HUES64 (cell line): ENCODE data around the gene MSTO1. TPM values are rescaled to one million over a fixed set of nuclear protein-coding genes. Genes with fewer than 3 reads are reported as not detected.
"Not testable (repeated sequence)": the region's sequence is repeated elsewhere in the genome, so short reads cannot be mapped to it uniquely, and the experiment has no call there.

ENCODE experiments used
- H3K27ac ChIP-seq: 2 replicates; pipeline ENCODE4 v1.7.0; 2013; ENCODE audit warnings: low read depth, low read length, inconsistent platforms
- H3K27me3 ChIP-seq: 2 replicates; pipeline ENCODE4 v1.6.1; 2013; ENCODE audit warnings: mild to moderate bottlenecking, low read length; ENCODE audit not compliant: insufficient read depth
- H3K36me3 ChIP-seq: 2 replicates; pipeline ENCODE4 v1.6.1; 2013; ENCODE audit warnings: mild to moderate bottlenecking, low read length; ENCODE audit not compliant: insufficient read depth
- H3K4me1 ChIP-seq: 2 replicates; pipeline ENCODE4 v1.6.1; 2013; ENCODE audit warnings: mild to moderate bottlenecking, low read length, moderate library complexity; ENCODE audit not compliant: insufficient read depth
- H3K4me3 ChIP-seq: 2 replicates; pipeline ENCODE4 v1.5.1; 2013; ENCODE audit warnings: mild to moderate bottlenecking, low read length, moderate library complexity
- H3K9ac ChIP-seq: 2 replicates; pipeline ENCODE4 v1.6.1; 2013; ENCODE audit warnings: mild to moderate bottlenecking, low read depth, low read length
- H3K9me3 ChIP-seq: 2 replicates; pipeline ENCODE4 v1.6.1; 2013; ENCODE audit warnings: low read depth, low read length; ENCODE audit not compliant: insufficient read depth
- WGBS: fragments of 150-250, 120-280 bp; methylation state at CpG from one replicate; pipeline ENCODE4 v1.1.7; 2013; ENCODE audit warnings: missing lambda C conversion rate; 5-methylcytosine and 5-hydroxymethylcytosine counted together
- polyA plus RNA-seq, 2 experiments: library from polyadenylated mRNA; stranded (reverse); fragments of 50-300 nt; gene quantifications; one replicate each; pipeline ENCODE4 v1.2.3, GENCODE V29; 2013

The MSTO1 gene
- polyA plus RNA-seq (2013, experiment 1 of 2) = 36.2 TPM
- polyA plus RNA-seq (2013, experiment 2 of 2) = 33.7 TPM

DNA sequence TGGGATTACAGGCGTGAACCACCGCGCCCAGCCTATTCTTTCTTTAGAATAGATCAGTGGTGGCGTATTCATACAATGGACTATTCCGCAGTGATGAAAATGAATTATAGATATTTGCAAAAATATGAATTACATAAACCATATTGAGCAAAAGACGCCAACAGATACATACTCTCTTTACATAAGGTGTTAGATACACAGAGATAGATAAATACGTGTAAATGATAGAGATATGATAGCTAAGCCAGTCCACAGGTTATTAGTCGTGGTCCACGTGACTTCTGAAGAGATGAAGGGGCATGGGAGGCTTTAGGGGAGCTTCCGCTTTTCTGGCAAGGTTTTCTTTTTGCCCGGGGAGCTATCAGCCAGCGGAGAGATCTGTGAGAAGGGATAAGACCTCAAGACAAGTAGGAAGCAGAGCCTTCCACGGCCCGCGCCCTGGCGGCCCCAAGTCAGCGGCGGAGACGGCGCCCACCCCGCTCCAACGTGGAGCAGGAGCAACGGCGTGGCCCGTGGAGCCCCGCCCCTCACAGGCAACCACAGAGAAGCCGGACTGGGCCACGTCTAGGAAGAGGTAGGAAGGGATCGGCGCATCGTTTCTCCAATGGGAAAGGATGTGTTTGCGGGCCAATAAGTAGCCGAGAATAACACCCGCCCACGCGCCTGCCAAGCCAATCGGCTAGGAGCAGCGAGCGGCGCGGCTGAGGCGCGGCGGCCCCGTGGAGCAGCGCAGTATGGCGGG lies at the start of gene MSTO1:
TSS of gene MSTO1 (plus strand) at position 704 of the 742 bp plus-strand sequence. CDS start at position 735, 31 bp downstream.
- Histone ChIP-seq H3K4me3 (peak within 1 kb of the TSS; percentile 62), H3K36me3 (peaks cover 18% of the 10 kb centered on the region), H3K27ac (peak within 1 kb of the TSS; percentile 39), H3K9me3 (no peaks in the 10 kb centered on the region), H3K9ac (peak within 1 kb of the TSS; percentile 74), H3K27me3 (no peaks in the 10 kb centered on the region), H3K4me1 (no peaks in the 10 kb centered on the region)
- 9% methylated on average over 34 of the region's 47 CpGs for WGBS

DNA sequence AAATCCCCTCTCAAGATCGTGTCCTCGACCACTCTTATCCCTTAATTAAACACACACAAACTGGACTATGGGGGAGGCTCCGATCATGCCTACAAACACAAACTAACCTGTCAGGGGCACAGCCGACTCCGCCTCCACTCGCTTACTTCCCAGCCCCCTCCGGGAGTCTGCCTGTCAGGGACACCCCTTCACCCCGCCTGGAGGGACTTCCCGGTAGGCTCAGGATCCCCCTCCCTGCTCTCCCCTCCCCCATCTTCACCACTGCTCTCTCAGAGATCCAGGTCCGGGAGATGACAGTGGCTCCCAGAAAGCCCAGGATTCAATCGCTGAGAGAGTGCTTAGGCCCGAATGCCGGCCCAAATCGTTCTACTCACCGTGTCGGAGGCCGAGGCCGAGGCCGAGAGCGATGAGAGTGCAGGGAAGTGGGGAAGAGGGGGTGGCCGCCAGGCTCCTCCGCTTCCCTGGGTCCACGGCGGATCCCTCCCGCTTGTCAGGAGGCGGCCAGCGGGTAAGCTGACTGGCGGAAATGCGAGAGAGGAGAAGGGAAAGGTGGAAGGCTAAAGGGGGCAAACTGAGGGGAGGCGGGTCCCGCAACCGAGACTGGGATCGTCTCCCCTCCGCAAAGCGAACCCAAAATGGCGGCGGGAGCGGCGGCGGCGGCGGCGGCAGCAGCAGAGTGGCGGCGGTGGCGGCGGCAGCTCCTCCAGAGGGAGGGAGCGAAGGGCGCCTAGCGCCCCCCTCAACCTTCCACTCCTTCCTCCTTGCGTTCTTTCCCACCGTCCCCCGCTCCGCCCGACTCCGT lies 48.0 kb upstream of the MSTO1 start:
- H3K4me1 ChIP-seq, H3K9me3 ChIP-seq, H3K27me3 ChIP-seq: not testable (repeated sequence)
- under 1% methylated on average over 49 of the region's 56 CpGs for WGBS
- Histone ChIP-seq H3K36me3 (peaks cover 11% of the 10 kb centered on the region), H3K9ac (peak overlapping the region; percentile 94), H3K4me3 (peak overlapping the region; percentile 94), H3K27ac (peak overlapping the region; percentile 100)

- Histone ChIP-seq H3K36me3 (peaks cover 11% of the 10 kb centered on the region), H3K9ac (peak within 1 kb of the TSS; percentile 99), H3K27me3 (no peaks in the 10 kb centered on the region), H3K27ac (peak within 1 kb of the TSS; percentile 100), H3K4me1 (0 out of 2 replicates have a peak, but pooled peaks cover 7% of the 10 kb centered on the region), H3K9me3 (no peaks in the 10 kb centered on the region), H3K4me3 (peak within 1 kb of the TSS; percentile 94)
- under 1% methylated on average over 77 of the region's 87 CpGs for WGBS
These were observed 47.2 kb upstream of the MSTO1 start, which contains the start of gene ASH1L for GRCh38 chr1:155562581-155563376. ASH1L (minus strand) TSS chr1:155562803; CDS start chr1:155521519, 41,284 bp downstream.

DNA sequence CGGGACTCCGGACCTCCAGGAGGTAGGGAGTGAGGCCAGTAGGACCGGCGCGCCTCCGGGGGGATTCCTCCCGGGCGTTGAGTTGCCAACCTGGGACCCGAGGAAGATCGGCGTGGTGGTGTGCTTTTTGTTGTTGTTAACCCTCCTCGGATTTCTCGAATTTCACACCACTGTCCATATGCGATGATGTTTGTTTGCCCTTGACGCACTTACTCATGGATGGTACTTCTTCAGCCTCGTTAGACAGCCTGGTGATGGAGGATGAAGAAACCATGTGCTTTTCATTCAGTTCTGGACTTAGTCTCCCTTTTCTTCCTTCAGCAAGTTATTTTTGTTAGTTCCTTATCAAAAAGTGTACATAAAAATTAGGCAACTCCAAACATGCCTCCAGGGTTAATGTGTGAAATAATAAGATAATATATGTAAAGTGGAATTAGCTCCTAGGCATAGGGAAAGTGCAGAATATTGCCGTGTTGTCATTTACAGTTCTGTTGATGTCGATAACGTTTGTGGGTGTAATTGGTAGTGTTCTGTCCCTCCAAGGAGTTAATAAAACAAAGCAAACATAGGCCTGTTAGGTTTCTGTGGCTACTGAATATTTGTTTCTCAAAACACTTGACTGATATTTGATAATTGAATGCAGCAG lies 46.5 kb upstream of the MSTO1 start:
- H3K27ac ChIP-seq = peak overlapping the region; percentile 100
- peaks cover 11% of the 10 kb centered on the region for H3K36me3 ChIP-seq
- not testable (repeated sequence) for H3K27me3 ChIP-seq, H3K9me3 ChIP-seq, H3K4me1 ChIP-seq
- WGBS = under 1% methylated on average over 18 of the region's 19 CpGs
- H3K4me3 ChIP-seq = peak overlapping the region; percentile 94
- H3K9ac ChIP-seq = peak overlapping the region; percentile 99

DNA sequence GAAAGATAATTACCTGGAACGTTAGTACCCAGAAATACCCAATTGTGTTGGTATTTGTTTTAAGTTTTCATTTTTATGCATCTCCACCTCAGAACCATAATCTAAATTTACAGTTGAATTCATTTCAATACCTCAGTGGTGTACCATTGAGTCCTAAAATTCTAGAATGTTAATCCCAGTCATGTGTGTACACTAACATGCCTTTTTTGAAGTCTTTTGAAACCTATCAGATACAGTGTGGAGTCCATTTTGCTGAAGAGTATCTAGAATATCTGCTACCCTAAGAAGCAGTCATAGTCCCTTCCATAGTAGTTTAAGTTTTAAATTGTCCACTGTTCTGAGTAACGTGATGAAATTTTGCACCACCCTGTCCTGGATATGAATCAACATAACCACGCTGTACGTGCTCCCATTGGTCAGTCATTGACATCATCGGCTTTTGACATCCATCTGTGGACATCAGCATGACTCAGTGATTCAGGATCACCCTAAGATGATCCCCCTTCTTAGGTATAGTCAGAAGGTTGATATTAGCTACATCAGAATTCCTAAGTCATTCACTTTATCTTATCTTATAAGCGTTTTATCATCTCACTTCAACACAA lies 39.9 kb upstream of the MSTO1 start:
- no peak overlapping the region for H3K4me3 ChIP-seq
- H3K27ac ChIP-seq = no peak overlapping the region
- H3K27me3 ChIP-seq = no peaks in the 10 kb centered on the region
- no peaks in the 10 kb centered on the region for H3K4me1 ChIP-seq
- no peak overlapping the region for H3K9ac ChIP-seq
- H3K9me3 ChIP-seq = no peaks in the 10 kb centered on the region
- peaks cover 25% of the 10 kb centered on the region for H3K36me3 ChIP-seq
- WGBS = 97% methylated on average over 5 of the region's 6 CpGs

- H3K4me3 ChIP-seq = no peak overlapping the region
- no peaks in the 10 kb centered on the region for H3K27me3 ChIP-seq
- WGBS = 98% methylated on average over 4 of the region's 4 CpGs
- no peaks in the 10 kb centered on the region for H3K9me3 ChIP-seq
- no peak overlapping the region for H3K9ac ChIP-seq
- no peak overlapping the region for H3K27ac ChIP-seq
- H3K4me1 ChIP-seq = no peaks in the 10 kb centered on the region
- peaks cover 22% of the 10 kb centered on the region for H3K36me3 ChIP-seq
These were observed 39.4 kb upstream of the MSTO1 start for GRCh38 chr1:155570593-155570990.

DNA sequence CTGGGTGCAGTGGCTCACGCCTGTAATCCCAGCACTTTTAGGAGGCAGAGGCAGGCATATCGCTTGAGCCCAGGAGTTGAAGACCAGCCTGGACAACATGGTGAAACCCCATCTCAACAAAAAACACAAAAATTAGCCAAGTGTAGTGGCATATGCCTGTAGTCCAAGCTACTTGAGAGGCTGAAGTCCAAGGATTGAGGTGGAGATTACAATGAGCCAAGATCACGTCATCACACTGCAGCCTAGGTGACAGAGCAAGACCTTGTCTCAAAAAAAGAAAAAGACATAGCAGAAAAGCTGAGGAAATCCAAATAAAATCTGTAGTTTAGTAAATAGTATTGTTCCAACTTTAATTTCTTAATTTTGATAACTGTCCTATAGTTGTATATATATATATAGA lies 35.9 kb upstream of the MSTO1 start:
- H3K4me3 ChIP-seq = no peak overlapping the region
- no peaks in the 10 kb centered on the region for H3K27me3 ChIP-seq
- H3K9me3 ChIP-seq = no peaks in the 10 kb centered on the region
- no peaks in the 10 kb centered on the region for H3K4me1 ChIP-seq
- H3K9ac ChIP-seq = no peak overlapping the region
- WGBS = 99% methylated on average over 3 of the region's 3 CpGs
- no peak overlapping the region for H3K27ac ChIP-seq
- peaks cover 15% of the 10 kb centered on the region for H3K36me3 ChIP-seq

- not testable (repeated sequence) for H3K4me3 ChIP-seq, H3K9me3 ChIP-seq, H3K27ac ChIP-seq, H3K36me3 ChIP-seq, H3K27me3 ChIP-seq, H3K9ac ChIP-seq, H3K4me1 ChIP-seq
- WGBS = 97% methylated on average over 6 of the region's 6 CpGs
These were observed 34.4 kb upstream of the MSTO1 start for GRCh38 chr1:155575608-155576007.

DNA sequence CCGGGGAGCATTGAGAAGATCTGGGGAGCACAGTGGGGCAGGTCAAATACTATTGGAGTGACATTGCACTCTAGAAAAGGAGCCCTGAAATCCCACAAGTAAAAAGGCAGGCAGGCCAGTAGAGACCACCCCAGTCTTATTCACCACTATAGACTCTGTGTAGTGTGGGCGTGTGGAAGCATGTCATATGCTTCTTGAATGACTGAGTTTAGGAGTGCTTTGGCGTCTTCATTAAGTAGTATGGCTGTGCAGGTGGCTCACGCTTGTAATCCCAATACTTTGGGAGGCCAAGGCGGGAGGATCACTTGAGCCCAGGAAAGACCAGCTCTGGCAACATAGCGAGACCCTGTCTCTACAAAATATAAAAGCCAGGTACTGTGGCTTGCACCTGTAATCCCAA lies 26.2 kb upstream of the MSTO1 start:
- WGBS = 96% methylated on average over 5 of the region's 6 CpGs
- not testable (repeated sequence) for H3K4me3 ChIP-seq

DNA sequence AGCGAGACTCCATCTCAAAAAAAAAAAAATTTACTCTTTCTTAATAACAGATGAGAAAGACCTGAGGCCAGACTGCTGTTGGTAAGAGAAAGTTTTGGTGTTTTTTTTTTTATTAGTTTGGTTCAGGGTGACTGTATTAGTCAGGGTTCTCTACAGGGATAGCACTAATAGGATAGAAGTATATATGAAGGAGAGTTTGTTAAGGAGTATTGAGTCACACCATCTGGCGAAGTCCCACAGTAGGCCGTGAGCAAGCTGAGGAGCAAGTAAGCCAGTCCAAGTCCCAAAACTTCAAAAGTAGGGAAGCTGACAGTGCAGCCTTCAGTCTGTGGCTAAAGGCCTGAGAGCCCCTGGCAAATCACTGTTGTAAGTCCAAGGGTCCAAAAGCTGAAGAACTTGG lies 20.7 kb upstream of the MSTO1 start:
- not testable (repeated sequence) for H3K27me3 ChIP-seq, H3K27ac ChIP-seq, H3K4me1 ChIP-seq, H3K36me3 ChIP-seq, H3K9ac ChIP-seq, H3K9me3 ChIP-seq, H3K4me3 ChIP-seq
- no CpG with 5 or more reads among the region's 3 CpGs for WGBS

More for the DNA sequence above, 26.2 kb upstream of the MSTO1 start:
- H3K36me3 ChIP-seq, H3K27ac ChIP-seq, H3K27me3 ChIP-seq, H3K9me3 ChIP-seq, H3K9ac ChIP-seq, H3K4me1 ChIP-seq: not testable (repeated sequence)
